Endodermal cell (in vitro differentiated cells): ENCODE results near the gene MRPL20. TPM values are rescaled to one million over a fixed set of nuclear protein-coding genes. Genes with fewer than 3 reads are reported as not detected.

Source experiments
- DNase-seq: peaks from one replicate; pipeline ENCODE4 v3.0.0-alpha.2; 2017
- H3K27ac ChIP-seq: 2 replicates; pipeline ENCODE4 v1.5.1; 2013; ENCODE audit warnings: mild to moderate bottlenecking, low read depth, low read length, moderate library complexity
- H3K27me3 ChIP-seq: 2 replicates; pipeline ENCODE4 v1.6.1; 2013; ENCODE audit warnings: mild to moderate bottlenecking, low read length, moderate library complexity; ENCODE audit not compliant: insufficient read depth, control insufficient read depth, poor library complexity, severe bottlenecking
- H3K36me3 ChIP-seq: 2 replicates; pipeline ENCODE4 v1.7.0; 2013; ENCODE audit warnings: mild to moderate bottlenecking, low read length, moderate library complexity; ENCODE audit not compliant: control insufficient read depth, insufficient read depth
- H3K4me1 ChIP-seq: one replicate; pipeline ENCODE4 v1.7.0; 2013; ENCODE audit warnings: low read length; ENCODE audit not compliant: control insufficient read depth, insufficient read depth
- H3K4me3 ChIP-seq: 2 replicates; pipeline ENCODE4 v1.5.1; 2013; ENCODE audit warnings: mild to moderate bottlenecking, low read length, moderate library complexity
- H3K9ac ChIP-seq: 2 replicates; pipeline ENCODE4 v1.6.1; 2013; ENCODE audit warnings: mild to moderate bottlenecking, low read length, moderate library complexity; ENCODE audit not compliant: poor library complexity, severe bottlenecking; ENCODE audit errors: extremely low read depth
- H3K9me3 ChIP-seq: 2 replicates; pipeline ENCODE4 v1.6.1; 2013; ENCODE audit warnings: mild to moderate bottlenecking, low read length, moderate library complexity; ENCODE audit not compliant: control insufficient read depth
- H3K27ac Mint-ChIP-seq: 2 replicates; pipeline ENCODE4 v1.8.0; 2020; ENCODE audit warnings: mixed read lengths
- H3K27me3 Mint-ChIP-seq: 2 replicates; pipeline ENCODE4 v1.8.0; 2021; ENCODE audit warnings: mild to moderate bottlenecking, mixed read lengths; ENCODE audit not compliant: insufficient read depth
- H3K36me3 Mint-ChIP-seq: 2 replicates; pipeline ENCODE4 v1.8.0; 2020; ENCODE audit warnings: low read depth, mixed read lengths
- H3K4me1 Mint-ChIP-seq: 2 replicates; pipeline ENCODE4 v1.8.0; 2020; ENCODE audit warnings: mixed read lengths
- H3K4me3 Mint-ChIP-seq: 2 replicates; pipeline ENCODE4 v1.8.0; 2020; ENCODE audit warnings: mild to moderate bottlenecking, moderate library complexity, mixed read lengths
- H3K9me3 Mint-ChIP-seq: 2 replicates; pipeline ENCODE4 v1.8.0; 2020; ENCODE audit warnings: mild to moderate bottlenecking, mixed read lengths
- CTCF ChIP-seq: fragments of 200-600 bp; sonication (generic); conservative IDR thresholded peaks from 2 replicates; pipeline ENCODE4 v1.5.0; 2021; ENCODE audit warnings: antibody characterized with exemption, mild to moderate bottlenecking
- WGBS, 2 experiments: methylation state at CpG; one replicate each; pipeline versions ENCODE4 v1.1.5 to v1.1.7; 2013; ENCODE audit warnings: missing lambda C conversion rate in 2 of 2, mixed read lengths in 1 of 2; ENCODE audit not compliant: insufficient coverage in 1 of 2, insufficient read length in 1 of 2; 5-methylcytosine and 5-hydroxymethylcytosine counted together
- total RNA-seq, 2 donors: library from RNA; stranded (reverse); fragmentation: NEBNext Ultra II Directional in 1 of 2; extraction: Animal tissue kit (Norgen Biotek cat#: 25700) in 1 of 2; gene quantifications; 2 replicates in 1 of 2; 3 replicates in 1 of 2; pipeline ENCODE4 v1.2.1, GENCODE V29; 2021

Gene MRPL20
- total RNA-seq, 2 donors from 2014 or later, result 109 to 129 TPM

- no peak for DNase-seq
- Histone ChIP-seq H3K4me1 (peaks cover 3% of the 10 kb centered on the region), H3K9me3 (no peaks in the 10 kb centered on the region), H3K27me3 (no peaks in the 10 kb centered on the region), H3K9ac (no peak overlapping the region), H3K27ac (no peak overlapping the region), H3K36me3 (peaks cover 7% of the 10 kb centered on the region), H3K4me3 (no peak overlapping the region)
- no peaks in the 10 kb centered on the region for H3K9me3 Mint-ChIP-seq
- no peaks in the 10 kb centered on the region for H3K36me3 Mint-ChIP-seq
- WGBS, 2 experiments, result 50 to 56% methylated on average over 2 to 5 of the region's 5 CpGs
- no peak overlapping the region for H3K27ac Mint-ChIP-seq
- no peak overlapping the region for H3K4me3 Mint-ChIP-seq
- peaks cover 9% of the 10 kb centered on the region for H3K27me3 Mint-ChIP-seq
- no peak for TF ChIP-seq CTCF
- H3K4me1 Mint-ChIP-seq, result peaks cover 10% of the 10 kb centered on the region
Measured at GRCh38 chr1:1352786-1353388, 54.2 kb downstream of the MRPL20 start.

Other genes starting within 250 kb of the MRPL20 start
- 1 to 10 TPM in 1 of 2 donors, under 1 TPM in 1; 0.93 to 1.2 TPM for gene TTLL10, start 233.4 kb downstream of the MRPL20 start, total RNA-seq
- 1 to 10 TPM in 1 of 2 donors, under 1 TPM in 1; 0.95 to 1.7 TPM for gene TNFRSF18, start 200.7 kb downstream of the MRPL20 start, total RNA-seq
- under 1 TPM in 1 of 2 donors, not detected in 1; 0.20 TPM for gene TNFRSF4, start 193.1 kb downstream of the MRPL20 start, total RNA-seq
- gene SDF4, start 175.3 kb downstream of the MRPL20 start, total RNA-seq, result 10 to 100 TPM; 85.9 to 95.6 TPM
- gene B3GALT6, start 175.1 kb downstream of the MRPL20 start, total RNA-seq, result 10 to 100 TPM; 24.8 to 31.5 TPM
- 10 to 100 TPM in 1 of 2 donors, 1 to 10 TPM in 1; 8.1 to 13.5 TPM for gene C1QTNF12, start 160.6 kb downstream of the MRPL20 start, total RNA-seq
- gene UBE2J2, start 133.4 kb downstream of the MRPL20 start, total RNA-seq, result 10 to 100 TPM; 69.9 to 72.7 TPM
- 1 to 10 TPM; 5.4 TPM for gene SCNN1D, start 126.9 kb downstream of the MRPL20 start, total RNA-seq
- gene ACAP3, start 99.4 kb downstream of the MRPL20 start, total RNA-seq, result 10 to 100 TPM; 36.8 to 43.5 TPM
- gene PUSL1, start 98.7 kb downstream of the MRPL20 start, total RNA-seq, result 10 to 100 TPM; 21.7 to 23.8 TPM
- gene INTS11, start 82.6 kb downstream of the MRPL20 start, total RNA-seq, result 100 to 1,000 TPM; 146 to 153 TPM
- 10 to 100 TPM; 12.0 to 13.6 TPM for gene CPTP, start 82.5 kb downstream of the MRPL20 start, total RNA-seq
- gene TAS1R3, start 76.0 kb downstream of the MRPL20 start, total RNA-seq, result under 1 TPM; 0.09 to 0.35 TPM
- gene DVL1, start 57.9 kb downstream of the MRPL20 start, total RNA-seq, result 10 to 100 TPM; 71.9 to 73.3 TPM
- gene MXRA8, start 48.7 kb downstream of the MRPL20 start, total RNA-seq, result 10 to 100 TPM; 28.3 to 29.2 TPM
- gene AURKAIP1, start 32.1 kb downstream of the MRPL20 start, total RNA-seq, result 100 to 1,000 TPM; 159 to 162 TPM
- gene CCNL2, start 8.0 kb downstream of the MRPL20 start, total RNA-seq, result 100 to 1,000 TPM; 187 to 244 TPM
- gene ANKRD65, start 14.0 kb upstream of the MRPL20 start, total RNA-seq, result 1 to 10 TPM; 1.6 TPM
- gene VWA1, start 28.4 kb upstream of the MRPL20 start, total RNA-seq, result 10 to 100 TPM; 12.7 to 17.4 TPM
- under 1 TPM; 0.55 TPM for gene ATAD3C, start 42.4 kb upstream of the MRPL20 start, total RNA-seq
- 10 to 100 TPM; 41.8 to 47.4 TPM for gene ATAD3B, start 64.5 kb upstream of the MRPL20 start, total RNA-seq
- 10 to 100 TPM; 42.8 to 47.6 TPM for gene ATAD3A, start 104.9 kb upstream of the MRPL20 start, total RNA-seq
- 1 to 10 TPM; 6.4 to 6.9 TPM for gene TMEM240, start 133.3 kb upstream of the MRPL20 start, total RNA-seq
- 100 to 1,000 TPM; 133 to 138 TPM for gene SSU72, start 167.6 kb upstream of the MRPL20 start, total RNA-seq
- 10 to 100 TPM; 10.4 to 10.8 TPM for gene FNDC10, start 192.8 kb upstream of the MRPL20 start, total RNA-seq
- 10 to 100 TPM; 77.4 to 97.9 TPM for gene MIB2, start 208.2 kb upstream of the MRPL20 start, total RNA-seq
- 10 to 100 TPM; 14.7 to 19.9 TPM for gene MMP23B, start 224.9 kb upstream of the MRPL20 start, total RNA-seq